T-helper 2 cell treated with Interferon-gamma antibody and Interleukin-4, amounts not matched to agents 100 ng/mL and 5 ng/mL, for 36 hours (primary cell): ENCODE results near the gene POU6F1. TPM values are rescaled to one million over a fixed set of nuclear protein-coding genes. Genes with fewer than 3 reads are reported as not detected.
"Not testable (repeated sequence)": the region's sequence is repeated elsewhere in the genome, so short reads cannot be mapped to it uniquely, and the experiment has no call there.

Experiments used
- intact Hi-C: fragments of 100-400 bp; cut with micrococcal nuclease; formaldehyde crosslinking; loops from one replicate; pipeline ENCODE4 v1.15.1; 2023
- total RNA-seq: library from RNA; stranded (reverse); gene quantifications from 2 replicates; pipeline ENCODE4 v1.2.3, GENCODE V29; 2022

The POU6F1 gene
- total RNA-seq, 1 donor from 2014 or later: 2.6 TPM

DNA sequence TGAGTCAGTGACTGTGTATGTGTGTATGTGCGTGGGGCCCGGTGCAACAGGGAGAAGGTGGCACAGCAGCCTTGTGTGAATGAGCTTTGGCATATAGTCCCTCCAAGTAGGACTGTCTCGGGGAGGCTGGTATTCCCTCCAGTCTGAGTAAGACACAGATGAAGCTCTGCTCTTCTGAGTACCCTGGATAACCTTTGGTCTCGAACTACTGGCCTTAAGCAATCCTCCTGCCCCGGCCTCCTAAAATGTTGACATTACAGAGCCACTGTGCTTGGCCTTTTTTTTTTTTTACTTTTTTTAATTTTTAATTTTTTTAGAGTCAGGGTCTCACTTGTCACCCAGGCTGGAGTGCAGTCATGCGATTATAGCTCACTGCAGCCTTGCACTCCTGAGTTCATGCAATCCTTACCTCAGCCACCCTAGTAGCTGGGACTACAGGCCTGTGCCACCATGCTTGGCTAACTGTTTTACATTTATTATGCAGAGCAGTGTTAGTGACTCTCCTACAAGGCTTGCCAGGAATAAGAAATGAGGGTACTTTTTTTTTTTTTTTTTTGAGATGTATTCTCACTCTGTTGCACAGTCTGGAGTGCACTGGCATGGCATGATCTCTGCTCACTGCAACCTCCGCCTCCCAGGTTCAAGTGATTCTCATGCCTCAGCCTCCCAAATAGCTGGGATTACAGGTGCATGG lies 11.4 kb upstream of the POU6F1 start:
- intact Hi-C loops: no loop called here

GRCh38 chr12:51227962-51228361 lies 10.1 kb upstream of the POU6F1 start:
- intact Hi-C loops: no loop called here

DNA sequence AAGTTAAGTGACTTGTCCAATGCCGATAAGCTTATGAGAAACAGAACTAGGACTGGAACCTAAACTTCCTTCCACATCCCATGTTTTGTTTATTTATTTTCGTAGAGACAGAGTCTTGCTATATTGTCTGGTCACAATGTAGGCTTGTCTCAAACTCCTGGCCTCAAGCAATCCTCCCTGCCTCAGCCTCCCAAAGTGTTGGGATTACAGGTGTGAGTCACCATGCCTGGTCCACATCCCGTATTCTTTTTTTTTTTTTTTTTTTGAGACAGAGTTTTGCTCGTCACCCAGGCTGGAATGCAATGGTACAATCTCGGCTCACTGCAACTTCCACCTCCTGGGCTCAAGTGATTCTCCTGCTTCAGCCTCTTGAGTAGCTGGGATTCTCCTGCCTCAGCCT lies 9.2 kb upstream of the POU6F1 start:
- intact Hi-C loops: not testable (repeated sequence)

DNA sequence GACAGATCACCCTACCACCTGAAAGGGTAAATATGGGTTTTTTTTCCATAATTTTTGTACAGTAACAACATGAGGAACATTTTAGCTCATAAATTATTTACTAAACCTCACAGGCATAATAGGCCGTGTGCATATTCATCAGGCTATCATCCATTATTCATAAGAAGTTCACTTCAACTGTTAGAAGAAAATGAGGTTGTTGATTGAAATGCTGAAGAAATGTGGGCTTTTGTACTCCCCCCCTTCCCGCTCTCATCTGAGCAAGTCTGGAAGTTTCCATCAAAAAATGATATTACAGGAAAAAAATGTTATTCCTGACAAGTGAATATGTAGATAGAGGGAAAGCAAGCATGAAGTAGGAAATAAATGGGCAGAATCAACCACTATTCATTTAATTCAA lies 7.9 kb upstream of the POU6F1 start:
- intact Hi-C loops: no loop called here

DNA sequence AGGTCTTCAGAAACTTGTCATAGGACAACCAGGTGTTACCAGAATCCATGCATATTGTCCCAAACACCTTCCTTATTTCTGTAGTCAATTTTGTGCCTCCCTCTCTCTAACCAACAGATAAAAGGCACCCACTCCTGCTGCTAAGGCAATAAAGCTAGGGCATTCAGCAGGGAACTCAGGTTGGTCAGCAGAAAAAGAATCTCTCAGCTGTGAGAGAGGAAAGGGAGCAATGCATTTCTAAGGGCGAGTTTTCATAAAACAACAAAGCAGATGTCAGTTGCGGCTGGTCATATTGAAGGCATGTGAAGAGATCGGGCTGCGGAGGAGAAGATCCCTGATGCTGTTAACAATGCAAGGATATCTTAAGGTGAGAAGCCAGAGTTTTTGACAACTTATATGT lies 7.4 kb upstream of the POU6F1 start:
- intact Hi-C loops: no loop called here

DNA sequence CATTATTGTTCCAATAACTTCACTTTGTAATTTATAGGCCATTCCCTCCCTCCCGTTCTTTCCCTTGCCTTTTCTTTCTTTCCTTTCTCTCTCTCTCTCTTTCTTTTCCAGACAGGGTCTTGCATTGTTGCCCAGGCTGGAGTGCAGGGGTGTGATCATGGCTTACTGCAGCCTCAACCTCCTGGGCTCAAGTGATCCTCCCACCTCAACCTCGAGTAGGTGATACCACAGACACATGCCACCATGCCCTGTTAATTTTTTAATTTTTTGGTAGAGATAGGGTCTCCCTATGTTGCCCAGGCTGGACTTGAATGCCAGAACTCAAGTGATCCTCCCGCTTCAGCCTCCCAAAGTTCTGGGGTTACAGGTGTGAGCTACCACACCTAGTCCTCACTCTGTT lies 6.8 kb upstream of the POU6F1 start:
- intact Hi-C loops: no loop called here

DNA sequence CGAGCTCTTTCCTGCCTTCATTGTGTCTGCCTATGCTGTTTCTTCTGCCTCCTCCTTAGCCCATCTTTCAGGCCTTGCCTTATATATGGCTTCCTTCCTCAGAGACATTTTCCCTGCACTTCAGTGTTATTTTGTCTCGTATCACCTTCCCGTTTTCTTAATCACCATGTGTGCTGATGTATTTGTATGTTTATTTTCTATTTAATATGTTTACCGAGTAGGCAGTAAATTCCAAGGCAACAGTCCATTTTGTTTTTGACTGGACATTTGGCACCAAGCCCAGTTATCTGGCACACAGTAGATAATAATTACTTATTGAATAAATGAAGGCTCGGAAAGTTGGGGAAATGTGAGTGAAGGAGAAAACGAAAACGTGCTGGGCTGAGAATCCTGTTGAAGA lies 4.6 kb upstream of the POU6F1 start:
- intact Hi-C loops: no loop called here

GRCh38 chr12:51219857-51220256 lies 2.0 kb upstream of the POU6F1 start:
- intact Hi-C loops: loop anchor here (2.0 to 5.0 kb wide), 5 partner anchors 47 to 458 kb away; partner anchors contain the start of genes ATF1, BIN2, LETMD1 and TFCP2

DNA sequence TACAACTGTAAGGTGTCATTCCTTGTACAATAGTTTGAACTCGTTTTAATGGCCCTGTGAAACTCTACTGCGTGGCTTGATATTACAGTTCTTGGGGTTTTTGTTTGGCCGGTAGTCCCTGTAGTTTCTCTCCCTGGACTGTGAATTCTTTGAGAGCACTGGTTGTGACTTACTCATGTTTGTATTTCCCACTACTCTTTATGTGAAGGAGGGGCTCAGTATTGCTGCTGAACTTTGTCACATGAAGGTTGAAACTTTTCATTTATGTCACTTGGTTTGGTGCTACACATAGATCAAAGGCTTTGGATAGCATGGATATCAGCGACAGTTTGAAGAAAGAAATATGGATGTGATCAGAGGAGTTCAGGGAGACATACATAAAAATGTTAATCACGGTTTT lies 1.5 kb upstream of the POU6F1 start:
- intact Hi-C loops: loop anchor here (2.0 to 5.0 kb wide), 5 partner anchors 47 to 457 kb away; partner anchors contain the start of genes ATF1, BIN2, LETMD1 and TFCP2

- intact Hi-C loops: loop anchor here (1.0 to 5.0 kb wide), 6 partner anchors 20 to 456 kb away; partner anchors contain the start of genes ATF1, BIN2, DAZAP2 and LETMD1
Observed at GRCh38 chr12:51218607-51219161, 822 bp upstream of the POU6F1 start.

DNA sequence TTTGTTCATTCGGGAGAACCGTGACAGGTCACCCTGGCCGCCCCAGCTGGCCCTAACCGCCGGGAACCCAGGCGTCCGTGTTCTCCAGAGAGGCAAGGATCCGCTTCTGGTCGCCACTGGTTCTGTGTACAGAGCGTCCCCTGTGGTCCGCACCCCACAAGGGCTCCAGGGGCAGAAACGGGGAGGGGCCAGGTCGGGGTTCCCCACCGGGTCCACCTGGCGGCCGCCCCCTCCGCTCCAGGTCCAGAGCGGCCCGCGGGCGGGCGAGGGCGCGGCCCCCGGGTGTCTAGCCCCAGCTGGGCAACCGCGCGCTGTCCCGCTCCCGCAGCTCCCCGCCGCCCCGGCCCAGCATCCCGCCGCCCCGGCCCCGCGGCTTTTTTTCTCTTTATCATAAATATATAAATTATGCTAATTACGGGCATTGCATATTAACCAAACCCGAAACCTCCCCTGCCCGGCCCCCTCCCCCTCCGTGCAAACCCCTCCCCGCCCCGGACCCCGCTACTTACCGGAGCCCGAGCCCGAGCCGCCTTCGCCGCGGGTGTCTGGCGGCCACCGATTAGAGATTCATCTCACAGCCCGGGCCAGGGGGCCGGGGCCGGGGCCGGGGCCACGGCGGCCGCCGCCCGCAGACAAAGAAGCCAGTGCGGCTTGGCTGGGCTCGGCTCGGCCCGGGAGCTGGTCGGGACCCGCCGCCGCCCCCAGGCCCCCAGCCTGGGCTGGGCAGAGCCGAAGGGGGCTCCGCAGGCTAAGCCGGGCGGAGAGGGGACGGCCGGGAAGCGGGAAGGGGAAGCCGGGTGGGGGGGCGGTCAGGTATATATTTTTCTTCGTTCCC lies 512 bp downstream of the POU6F1 start:
- intact Hi-C loops: loop anchor here (5.0 kb wide), 4 partner anchors 50 to 455 kb away; partner anchors contain the start of genes ATF1, BIN2 and LETMD1

DNA sequence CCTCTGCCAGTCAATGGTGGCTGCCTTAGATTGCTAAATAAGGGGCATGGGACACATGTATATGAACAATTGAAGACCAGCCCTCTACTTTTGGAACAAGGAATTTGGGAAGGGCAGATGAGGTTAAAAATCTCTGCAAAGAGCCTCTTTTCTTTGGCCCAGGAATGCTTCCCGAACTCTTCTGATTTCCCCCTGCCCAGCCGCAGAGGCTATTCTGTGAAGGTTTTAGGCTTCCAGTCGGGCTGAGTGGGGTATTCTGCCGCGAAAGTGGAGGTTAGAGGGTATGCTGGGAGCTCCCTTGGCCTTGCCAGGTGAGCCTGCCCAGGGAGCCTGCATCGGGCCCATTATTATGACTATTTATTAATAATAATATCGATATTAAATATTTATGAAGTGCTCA lies 1.2 kb downstream of the POU6F1 start:
- intact Hi-C loops: loop anchor here (5.0 kb wide), 4 partner anchors 51 to 454 kb away; partner anchors contain the start of genes ATF1, BIN2 and LETMD1

- intact Hi-C loops: loop anchor here (5.0 kb wide), 4 partner anchors 52 to 453 kb away; partner anchors contain the start of genes ATF1, BIN2 and LETMD1
Observed at GRCh38 chr12:51214895-51215294, 3.0 kb downstream of the POU6F1 start.

GRCh38 chr12:51210690-51211395 lies 7.0 kb downstream of the POU6F1 start:
- intact Hi-C loops: no loop called here

- intact Hi-C loops: no loop called here
Observed at GRCh38 chr12:51209259-51209658, 8.6 kb downstream of the POU6F1 start.

- intact Hi-C loops: no loop called here
Observed at GRCh38 chr12:51208016-51208660, 9.7 kb downstream of the POU6F1 start.

DNA sequence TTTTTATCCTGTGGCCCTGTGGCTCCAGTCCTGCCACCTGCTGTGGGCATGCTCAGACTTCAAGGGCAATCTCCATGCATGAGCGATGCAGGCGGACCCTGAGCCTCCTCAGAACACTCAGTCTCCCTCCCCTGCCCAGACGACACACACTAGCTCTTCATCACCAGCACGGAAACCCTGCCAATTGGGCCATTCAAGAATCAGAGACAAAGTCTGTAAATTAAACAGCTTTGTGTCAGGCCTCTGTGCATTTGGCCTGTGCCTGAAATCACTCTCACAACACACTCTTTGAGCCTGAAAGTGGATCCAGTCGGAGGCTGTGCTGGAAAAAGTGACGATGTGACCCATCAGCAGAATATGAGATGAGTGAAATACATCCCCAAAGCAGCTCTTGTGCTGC lies 12.5 kb downstream of the POU6F1 start:
- intact Hi-C loops: no loop called here

DNA sequence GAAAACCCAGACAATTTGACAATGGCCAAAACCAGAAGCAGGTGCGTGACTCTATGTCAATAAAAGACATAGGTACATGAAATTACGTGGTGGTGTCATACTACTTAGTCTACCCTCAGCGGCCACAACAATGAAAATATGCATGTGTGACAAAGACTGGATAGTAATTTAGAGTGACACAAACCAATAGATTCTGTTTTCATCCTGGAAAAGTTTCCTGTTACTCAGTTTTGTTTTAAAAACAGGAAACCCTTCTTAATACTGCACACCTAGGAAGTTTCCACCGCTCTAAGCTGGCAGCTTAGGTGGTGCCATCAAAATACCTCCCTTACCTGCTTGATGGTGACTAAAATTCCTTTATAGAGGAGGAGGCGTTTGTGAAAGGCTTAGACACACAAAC lies 15.1 kb downstream of the POU6F1 start:
- intact Hi-C loops: no loop called here

DNA sequence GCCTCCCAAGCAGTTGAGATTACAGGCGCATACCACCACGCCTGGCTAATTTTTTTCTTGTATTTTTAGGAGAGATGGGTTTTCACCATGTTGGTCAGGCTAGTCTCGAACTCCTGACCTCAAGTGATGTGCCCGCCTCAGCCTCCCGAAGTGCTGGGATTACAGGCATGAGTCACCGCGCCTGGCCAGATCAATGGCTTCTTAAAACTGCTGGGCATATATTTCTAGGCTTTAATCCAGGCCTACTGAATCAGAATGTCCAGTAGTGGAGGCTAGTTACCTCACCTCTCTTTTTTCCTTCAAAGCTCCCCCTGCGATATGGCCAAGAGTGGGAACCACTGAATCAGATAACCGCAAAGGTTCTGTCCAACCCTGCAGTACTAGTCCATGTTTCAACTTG lies 17.1 kb downstream of the POU6F1 start:
- intact Hi-C loops: no loop called here

DNA sequence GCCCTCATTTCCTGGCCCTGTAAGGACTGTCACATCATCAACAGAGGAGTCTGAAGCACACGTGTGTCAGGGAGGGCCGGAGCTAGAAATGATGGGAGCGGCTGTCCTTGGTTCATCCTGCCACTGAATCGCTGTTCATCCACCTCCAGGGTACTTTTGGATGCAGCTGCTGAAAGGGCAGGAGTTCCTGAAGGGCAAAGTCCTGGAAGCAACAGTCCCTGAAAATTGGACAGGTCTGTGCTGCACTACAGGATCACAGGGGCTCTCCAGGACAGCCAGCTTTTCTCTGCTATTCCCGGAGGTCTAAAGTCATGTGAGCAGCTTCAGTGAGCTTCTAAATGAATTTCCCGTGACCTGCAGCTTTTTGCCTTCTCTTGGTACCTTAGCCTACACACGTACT lies 17.7 kb downstream of the POU6F1 start:
- intact Hi-C loops: no loop called here
